ENCODE results near the gene RAB44.
"Not testable (repeated sequence)": the region's sequence is repeated elsewhere in the genome, so short reads cannot be mapped to it uniquely, and the experiment has no call there.

The RAB44 gene

GRCh38 chr6:36688063-36688738 lies 9.4 kb upstream of the RAB44 start:
- DNase-seq = no peak

- DNase-seq = no peak
Observed at GRCh38 chr6:36688739-36689075, 8.9 kb upstream of the RAB44 start.

- DNase-seq = no peak
Observed at GRCh38 chr6:36691011-36691410, 6.6 kb upstream of the RAB44 start.

GRCh38 chr6:36691612-36692011 lies 6.0 kb upstream of the RAB44 start:
- no peak for DNase-seq

DNA sequence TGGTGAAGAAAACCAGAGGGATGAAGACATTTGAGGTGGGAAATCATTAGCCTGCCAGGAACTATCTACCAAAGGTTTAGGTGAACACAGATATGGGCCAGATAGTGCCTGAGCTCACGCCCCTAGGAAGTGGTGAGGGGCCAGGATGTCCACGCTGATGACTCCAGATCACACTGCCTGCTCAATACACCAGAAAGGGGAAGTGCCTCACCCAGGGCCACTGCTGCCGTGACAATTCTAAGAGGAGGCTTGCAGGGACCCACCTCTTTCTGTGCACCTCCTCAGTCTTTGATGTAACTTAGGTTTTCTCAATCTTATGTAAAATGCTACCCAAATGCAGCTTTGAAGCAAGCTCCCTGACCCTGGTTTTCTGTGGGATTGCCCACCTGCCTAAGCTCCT lies 5.4 kb upstream of the RAB44 start:
- DNase-seq = no peak

DNA sequence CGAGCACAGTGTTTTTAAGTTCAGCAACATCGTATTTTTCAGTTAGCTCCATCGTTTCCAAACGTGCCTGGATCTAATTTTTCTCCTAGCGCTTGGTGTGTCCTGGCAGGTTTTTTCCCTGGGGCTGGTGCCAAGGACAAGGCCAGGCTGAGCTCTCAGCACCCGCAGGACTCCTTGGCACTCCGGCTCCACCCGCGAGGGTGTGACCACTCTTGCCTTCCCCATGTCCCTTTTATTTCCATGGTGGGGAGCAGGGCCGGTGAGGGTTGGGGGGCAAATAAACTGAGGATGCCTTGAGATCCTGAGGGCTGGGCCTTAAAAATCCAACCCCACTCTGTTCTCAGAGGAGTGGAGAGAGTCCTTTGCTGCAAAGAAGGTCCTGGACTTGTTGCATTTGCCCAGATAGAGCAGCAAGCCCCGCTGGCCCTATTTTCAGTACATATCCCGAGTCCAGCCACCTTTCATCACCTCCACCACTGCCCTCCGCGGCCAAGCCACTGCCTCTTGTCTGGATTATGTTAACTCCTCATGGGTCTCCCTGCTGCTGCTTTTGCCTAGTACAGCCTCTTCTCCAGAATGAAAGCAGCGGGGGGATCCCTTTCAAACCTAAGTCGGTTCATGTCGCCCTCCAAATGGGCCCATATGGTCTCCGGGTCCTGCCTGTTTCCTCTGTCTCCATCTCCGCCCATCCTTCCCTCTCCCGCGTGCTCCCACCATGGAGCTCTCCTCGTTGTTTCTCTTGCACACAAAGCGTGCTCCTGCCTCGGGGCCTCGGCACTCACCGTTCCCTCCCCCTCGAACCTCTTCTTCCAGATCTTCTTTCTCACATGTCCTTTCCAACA lies 4.5 kb upstream of the RAB44 start:
- no peak for DNase-seq

- no peak for DNase-seq
Observed at GRCh38 chr6:36694616-36695015, 3.0 kb upstream of the RAB44 start.

DNA sequence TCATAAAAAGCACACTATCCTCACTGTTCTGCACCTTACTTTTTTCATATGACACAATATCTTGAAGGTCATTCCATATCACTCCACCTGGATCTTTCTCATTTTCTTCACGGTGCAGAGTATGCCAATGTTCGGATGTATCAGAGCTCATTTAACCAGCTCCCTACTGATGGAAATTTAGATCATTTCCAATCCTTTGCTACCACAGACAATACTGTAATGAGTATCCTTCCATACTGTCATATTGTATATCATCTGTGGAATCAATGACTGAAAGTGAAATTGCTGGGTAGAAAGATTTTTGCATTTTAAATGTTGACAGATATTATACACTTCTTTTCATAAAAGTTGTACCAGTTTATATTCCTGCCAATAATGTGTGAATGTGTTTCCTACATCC lies 2.2 kb upstream of the RAB44 start:
- no peak for DNase-seq

GRCh38 chr6:36698196-36698595 lies 570 bp downstream of the RAB44 start:
- DNase-seq = no peak

DNA sequence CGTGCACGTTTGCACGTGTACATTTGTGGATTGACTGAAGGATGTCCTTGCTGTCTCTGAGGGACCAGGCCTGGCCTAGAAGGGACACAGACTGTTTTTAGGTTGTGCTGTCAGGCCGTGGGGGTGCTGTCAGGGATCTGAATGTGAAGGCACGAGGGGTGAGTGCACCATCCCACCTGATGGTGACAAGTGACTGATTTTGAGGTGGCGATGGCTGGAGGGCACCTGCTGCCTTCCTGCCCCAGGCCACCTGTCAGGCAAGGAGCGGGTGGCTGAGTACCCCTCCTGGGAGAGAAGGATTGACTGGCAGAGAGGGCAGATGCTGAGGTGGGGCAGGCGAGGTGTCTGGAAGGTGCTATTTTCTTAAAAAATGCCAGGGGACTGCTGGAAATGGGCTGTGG lies 1.2 kb downstream of the RAB44 start:
- DNase-seq = no peak

DNA sequence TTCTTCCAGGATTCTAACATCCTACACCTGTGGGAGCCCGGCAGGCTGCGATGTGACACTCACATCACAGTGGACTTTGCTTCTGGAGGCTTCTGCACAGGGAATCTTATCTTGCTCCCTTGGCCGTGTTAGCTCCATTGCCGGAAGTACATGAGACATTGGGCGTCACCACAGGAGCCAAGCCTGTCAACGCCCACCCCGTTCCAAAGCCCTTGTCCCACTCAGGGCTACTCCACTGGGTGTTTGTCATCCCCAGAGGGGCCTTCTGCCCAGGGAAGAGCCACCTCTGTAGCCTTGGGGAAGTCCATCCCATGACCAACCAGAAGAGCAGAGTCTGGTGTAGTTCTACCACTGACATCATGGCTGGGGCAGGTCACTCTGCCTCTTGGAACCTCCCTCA lies 1.7 kb downstream of the RAB44 start:
- DNase-seq = no peak

GRCh38 chr6:36700071-36700812 lies 2.6 kb downstream of the RAB44 start:
- DNase-seq = no peak

- DNase-seq = no peak
Observed at GRCh38 chr6:36700831-36701230, 3.2 kb downstream of the RAB44 start.

DNA sequence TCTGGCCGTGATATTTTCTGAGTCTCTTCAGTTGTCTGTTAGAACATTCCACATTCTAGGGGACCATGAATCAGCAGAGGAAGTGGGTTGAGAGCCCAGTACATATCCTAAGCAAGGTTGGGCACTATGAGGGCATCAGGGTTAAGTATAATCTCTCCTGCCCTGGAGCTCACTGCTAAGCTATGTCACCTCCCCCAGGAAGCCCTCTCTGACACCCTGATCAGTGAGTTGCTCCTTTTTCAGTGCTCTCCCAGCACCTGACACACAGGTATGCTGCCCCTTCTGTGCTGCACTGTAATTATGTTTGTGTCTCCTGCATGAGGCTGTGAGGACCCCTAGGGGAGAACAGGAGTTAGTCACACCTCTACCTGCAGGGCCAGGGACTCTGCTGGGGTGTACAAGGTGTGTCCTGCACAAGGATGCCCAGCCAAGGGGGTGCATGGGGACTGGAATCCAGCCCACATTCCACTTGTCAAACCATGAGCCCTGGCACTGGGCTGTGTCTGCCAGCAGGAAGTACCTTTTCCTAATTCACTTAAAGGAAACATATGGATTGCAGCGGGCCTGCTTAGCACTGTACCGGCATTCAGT lies 3.9 kb downstream of the RAB44 start:
- no peak for DNase-seq

GRCh38 chr6:36702656-36703055 lies 5.0 kb downstream of the RAB44 start:
- DNase-seq = no peak

GRCh38 chr6:36703081-36703606 lies 5.5 kb downstream of the RAB44 start:
- DNase-seq = no peak

DNA sequence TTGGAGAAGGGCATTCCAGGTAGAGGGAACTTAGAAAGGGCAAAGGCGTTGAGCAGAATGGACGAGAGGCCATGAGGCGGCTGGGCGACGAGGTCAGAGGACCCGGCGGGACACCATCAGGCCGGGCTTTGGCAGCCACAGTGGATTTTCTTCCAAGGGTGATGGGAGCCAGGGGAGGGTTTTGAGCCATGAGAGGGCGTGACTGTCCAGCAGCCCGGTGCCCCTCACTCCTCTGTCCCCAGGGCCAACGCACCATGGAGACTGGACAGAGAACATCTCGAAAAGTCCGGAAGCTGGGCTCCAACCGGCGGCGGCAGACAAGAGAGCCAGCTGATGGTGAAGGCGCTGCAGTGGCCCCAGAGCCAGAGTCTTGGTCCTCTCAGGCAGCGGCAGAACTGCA lies 6.4 kb downstream of the RAB44 start:
- no peak for DNase-seq

- not testable (repeated sequence) for DNase-seq
Observed at GRCh38 chr6:36704961-36705577, 7.4 kb downstream of the RAB44 start.

- DNase-seq = no peak
Observed at GRCh38 chr6:36706339-36706738, 8.7 kb downstream of the RAB44 start.

- no peak for DNase-seq
Observed at GRCh38 chr6:36712816-36713215, 15.2 kb downstream of the RAB44 start.

DNA sequence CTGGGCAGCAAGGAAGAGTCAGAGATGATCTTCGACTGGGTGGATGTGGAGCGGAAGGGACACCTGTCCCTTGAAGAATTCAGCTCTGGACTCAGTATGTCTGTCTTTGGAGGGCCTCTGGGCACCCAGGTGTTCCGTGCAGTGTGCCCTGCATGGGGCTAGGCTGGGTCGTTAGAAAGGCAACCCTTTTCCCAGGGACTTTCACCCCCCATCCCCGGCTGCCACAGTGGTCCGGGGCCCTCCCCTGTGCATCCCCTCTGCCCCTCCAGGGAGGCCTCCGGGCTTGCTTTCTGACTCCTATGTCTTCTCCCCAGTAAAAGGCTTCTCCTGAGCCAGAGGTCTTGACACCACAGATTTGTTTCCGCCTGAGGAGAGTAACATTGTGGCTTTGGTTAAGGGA lies 16.2 kb downstream of the RAB44 start:
- no peak for DNase-seq

DNA sequence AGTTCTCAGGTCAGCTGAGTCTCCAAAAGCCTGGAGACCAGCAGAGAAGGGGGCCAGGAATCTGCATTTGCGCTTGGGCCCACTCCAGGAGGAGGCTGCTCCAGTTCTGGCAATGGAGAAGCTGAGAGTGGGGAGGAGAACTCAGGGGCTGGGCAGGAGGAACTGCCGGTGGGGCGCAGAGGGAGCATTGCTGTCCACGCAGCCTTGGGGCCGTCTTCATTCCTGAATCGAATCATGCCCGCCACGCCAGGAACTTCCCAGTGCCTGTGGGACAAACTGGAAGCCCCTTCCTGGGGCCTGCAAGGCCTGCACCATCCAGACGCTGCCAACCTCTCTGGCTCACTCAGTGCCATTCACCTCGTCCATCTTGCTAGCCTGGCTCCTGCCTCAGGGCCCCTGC lies 16.9 kb downstream of the RAB44 start:
- DNase-seq = no peak

GRCh38 chr6:36715469-36715868 lies 17.8 kb downstream of the RAB44 start:
- DNase-seq = no peak

All from DMS79 (cell line).